HG02870 (cell line): ENCODE results near the gene UGT2A2.
"Not testable (repeated sequence)": the region's sequence is repeated elsewhere in the genome, so short reads cannot be mapped to it uniquely, and the experiment has no call there.

Source experiments
- ATAC-seq: cut with Tn5 transposase; IDR thresholded peaks from one replicate; pipeline ENCODE4 v1.9.1; 2021; ENCODE audit warnings: mild to moderate bottlenecking, moderate library complexity; ENCODE audit not compliant: unreplicated experiment

The UGT2A2 gene

DNA sequence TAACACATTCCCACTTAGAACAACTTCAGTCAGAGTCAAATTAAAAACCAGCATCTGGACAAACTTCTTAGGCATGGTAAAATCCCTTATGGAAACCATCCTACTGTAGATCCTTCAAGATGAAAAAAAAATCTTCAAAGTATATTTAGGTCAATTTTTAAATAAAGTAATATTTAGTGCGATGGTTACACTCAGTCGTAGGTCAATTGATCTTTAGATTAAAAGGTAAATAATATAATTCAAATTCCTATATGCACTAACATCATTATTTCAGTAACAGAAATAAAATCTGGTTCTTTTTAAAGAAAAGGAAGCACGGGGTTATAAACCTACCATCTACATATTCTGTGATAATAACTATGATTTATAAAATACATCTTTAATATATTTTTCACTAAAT, at the start of gene UGT2A2:
Gene UGT2A2 (minus strand): TSS at position 101 of the 400 bp plus-strand sequence. CDS start 2 bp downstream, at position 99.
- ATAC-seq, result no peak

DNA sequence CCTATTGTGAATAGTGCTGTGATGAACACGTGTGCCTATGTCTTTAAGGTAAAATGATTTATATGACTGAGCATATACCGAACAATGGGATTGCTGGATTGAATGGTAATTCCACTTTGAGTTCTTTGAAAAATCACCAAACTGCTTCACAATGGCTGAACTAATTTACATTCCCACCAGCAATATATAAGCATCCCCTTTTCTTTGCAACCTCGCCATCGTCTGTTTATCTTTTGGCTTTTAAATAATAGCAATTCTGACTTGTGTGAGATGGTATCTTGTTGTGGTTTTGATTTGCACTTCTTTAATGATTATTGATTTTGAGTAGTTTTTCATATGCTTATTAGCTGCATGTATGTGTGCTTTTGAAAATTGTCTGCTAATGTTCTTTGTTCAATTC, 45.4 kb upstream of the UGT2A2 start:
- no peak for ATAC-seq

DNA sequence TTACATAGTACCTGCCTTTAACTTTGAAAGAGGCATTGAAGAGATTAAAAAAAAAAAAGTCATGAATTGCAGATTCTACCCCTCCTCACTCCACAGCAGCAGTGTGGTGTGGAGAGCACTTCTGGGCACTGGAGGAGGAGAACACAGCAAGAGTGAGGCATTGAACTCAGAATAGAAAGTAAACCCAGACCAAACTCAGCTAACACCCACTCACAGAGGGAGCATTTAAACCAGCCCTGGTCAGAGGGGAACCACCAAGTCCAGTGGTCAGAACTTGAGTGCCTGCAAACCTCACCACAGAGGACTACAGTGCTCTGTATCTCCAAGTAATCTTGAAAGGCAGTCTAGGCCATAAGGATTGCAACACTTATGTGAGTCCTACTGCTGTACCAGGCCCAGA, 29.2 kb upstream of the UGT2A2 start:
- peak; percentile 51 for ATAC-seq

DNA sequence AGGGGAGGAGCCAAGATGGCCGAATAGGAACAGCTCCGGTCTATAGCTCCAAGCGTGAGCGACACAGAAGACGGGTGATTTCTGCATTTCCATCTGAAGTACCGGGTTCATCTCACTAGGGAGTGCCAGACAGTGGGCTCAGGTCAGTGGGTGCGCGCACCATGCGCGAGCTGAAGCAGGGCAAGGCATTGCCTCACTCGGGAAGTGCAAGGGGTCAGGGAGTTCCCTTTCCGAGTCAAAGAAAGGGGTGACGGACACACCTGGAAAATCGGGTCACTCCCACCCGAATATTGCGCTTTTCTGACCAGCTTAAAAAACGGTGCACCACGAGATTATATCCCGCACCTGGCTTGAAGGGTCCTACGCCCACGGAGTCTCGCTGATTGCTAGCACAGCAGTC, 24.6 kb upstream of the UGT2A2 start:
- not testable (repeated sequence) for ATAC-seq

DNA sequence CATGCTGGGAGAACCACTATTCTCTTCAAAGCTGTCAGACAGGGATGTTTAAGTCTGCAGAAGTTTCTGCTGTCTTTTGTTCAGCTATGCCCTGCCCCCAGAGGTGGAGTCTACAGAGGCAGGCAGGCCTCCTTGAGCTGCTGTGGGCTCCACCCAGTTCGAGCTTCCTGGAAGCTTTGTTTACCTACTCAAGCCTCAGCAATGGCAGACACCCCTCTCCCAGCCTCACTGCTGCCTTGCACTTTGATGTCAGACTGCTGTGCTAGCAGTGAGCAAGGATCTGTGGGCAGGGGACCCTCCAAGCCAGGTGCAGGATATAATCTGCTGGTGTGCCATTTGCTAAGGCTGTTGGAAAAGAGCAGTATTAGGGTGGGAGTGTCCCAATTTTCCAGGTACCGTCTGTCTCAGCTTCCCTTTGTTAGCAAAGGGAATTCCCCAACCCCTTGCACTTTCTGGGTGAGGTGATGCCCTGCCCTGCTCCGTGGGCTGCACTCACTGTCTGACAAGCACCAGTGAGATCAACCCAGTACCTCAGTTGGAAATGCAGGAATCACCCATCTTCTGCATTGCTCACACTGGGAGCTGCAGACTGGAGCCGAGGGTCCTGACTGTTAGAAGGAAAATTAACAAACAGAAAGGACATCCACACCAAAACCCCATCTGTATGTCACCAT, 21.8 kb upstream of the UGT2A2 start:
- not testable (repeated sequence) for ATAC-seq

DNA sequence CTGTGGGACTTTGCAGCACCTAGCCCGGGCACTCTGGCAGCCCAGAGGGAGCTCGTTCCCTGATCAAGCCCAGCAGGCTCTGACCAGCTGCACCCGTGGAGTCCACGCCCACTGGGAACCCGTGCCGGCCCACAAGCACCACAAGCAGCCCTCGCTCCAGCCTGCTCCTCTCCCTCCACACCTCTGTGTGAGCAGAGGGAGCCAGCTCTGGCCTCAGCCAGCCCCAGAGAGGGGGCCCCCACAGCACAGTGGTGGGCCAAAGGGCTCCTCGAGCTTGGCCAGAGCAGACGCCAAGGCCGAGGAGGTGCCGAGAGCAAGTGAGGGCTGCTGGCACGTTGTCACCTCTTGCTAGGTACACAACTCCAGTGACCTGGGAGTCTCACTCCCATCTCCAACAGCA, 18.7 kb upstream of the UGT2A2 start:
- ATAC-seq, result no peak

DNA sequence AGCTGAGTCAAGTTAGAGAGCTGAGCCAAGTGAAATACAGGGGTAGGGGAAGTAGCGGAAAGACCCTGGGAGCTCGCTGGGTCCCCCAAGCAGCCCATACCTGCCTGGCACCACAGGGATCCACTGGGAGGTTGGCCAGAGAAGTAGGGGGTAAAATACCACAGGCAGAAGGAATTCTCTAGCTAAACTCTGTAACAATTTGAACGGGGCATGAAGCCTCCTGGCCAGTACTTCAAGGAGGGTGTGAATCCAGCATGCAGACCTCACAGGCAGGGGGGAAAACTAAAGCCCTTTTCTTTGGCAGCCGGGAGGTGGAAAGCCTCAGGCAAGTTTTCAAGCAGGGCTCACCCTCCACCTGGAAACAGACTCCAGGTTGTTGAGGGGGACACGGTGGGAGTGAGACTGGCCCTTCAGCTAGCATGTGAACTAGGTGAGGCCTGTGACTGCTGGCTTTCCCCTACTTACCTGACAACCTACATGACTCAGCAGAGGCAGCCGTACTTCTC, 17.3 kb upstream of the UGT2A2 start:
- no peak for ATAC-seq

DNA sequence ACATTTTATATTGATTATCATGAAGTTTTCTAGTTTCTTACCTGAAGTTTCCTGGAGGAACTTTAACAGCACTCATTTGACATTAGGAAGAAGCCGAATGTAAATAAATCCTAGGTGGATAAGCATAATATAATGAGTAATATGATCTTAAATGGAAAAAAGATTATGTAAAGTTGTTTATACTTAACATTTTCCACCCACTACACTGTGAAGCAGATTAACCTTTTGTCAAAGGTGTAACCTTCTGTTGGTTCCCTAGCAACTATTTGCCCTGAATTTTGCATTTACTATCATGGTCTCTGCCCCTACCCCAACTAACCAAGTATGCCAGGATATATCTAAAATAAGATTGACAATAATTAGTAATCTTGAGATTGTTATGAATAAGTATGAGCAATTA, 13.7 kb upstream of the UGT2A2 start, which contains the start of gene UGT2A1:
Gene UGT2A1 (minus strand): TSS at position 101 of the 400 bp plus-strand sequence. CDS start 5,603 bp downstream, outside the sequence.
- ATAC-seq, result no peak

DNA sequence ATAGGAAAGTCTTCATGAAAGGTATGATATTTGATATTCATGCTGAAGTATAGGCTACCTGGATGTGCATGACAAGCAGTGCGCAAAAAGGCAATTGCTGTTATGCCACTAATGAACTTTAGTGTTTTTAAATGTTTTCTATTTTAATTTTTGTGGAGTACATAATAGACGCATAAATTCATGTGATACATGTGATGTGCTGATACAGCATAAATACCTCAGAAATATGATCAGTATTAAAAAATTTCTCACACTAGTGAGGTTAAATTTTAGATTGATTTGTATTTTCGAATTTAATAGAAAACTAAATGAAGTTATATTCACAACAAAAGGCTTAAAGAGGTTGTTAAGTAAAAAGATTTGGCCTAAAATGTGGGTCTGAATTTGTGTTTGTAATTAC, 11.4 kb upstream of the UGT2A2 start:
- no peak for ATAC-seq

DNA sequence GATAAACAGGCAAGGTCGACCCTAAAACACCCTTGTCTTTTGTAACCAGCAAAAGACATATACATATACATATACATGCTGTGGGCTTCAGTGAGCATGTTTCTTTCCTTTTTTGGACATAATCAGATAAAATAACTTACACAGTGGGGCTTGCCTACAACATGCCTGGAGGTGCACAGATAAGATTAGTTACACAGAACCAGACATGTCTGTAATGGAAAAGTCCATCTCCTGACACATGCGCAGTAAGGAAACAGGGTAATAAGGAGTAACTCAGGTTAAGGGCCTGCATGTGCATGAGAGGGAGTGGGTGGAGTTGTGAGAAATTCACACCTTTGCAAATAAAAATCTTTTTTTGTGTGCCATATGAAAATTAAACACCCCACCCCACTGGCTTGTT, 10.2 kb upstream of the UGT2A2 start:
- no peak for ATAC-seq

DNA sequence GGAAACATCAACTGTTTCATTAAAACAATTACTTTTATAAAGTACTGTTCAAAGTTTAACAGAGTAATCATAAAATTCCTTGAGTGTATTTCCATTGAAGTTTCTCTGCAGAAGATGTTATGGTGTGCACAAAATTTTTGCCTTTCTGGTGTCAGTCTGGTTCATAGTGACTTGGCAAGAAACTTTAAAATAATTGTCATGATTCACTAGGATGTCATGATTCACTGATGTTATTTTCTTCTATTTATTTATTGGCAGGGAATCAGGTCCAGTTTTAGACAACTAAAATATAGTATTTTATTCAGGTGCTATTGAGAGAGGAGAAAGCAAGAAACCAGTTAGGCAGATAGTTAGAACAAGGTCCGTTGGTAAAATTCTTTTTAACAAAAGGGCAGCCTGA, 9.8 kb upstream of the UGT2A2 start:
- ATAC-seq, result no peak

DNA sequence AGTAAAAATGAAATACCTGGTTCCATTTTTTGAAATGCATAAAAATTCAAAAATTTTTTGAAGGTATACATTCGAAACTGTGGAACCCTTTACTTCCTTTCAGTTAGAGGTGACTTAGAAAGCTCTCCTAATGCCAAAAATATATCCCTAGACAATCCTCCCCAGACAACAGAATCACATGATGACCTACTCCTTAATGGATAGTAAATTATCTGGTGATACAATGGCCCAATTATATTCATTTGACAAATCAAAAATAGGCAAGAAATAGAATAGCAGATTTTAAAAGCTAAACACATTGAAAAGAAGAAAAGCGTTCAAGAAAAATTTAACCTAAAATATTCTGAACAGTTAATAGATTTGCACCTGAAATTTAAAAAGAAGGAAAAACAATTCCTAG, 3.5 kb upstream of the UGT2A2 start:
- ATAC-seq, result no peak

DNA sequence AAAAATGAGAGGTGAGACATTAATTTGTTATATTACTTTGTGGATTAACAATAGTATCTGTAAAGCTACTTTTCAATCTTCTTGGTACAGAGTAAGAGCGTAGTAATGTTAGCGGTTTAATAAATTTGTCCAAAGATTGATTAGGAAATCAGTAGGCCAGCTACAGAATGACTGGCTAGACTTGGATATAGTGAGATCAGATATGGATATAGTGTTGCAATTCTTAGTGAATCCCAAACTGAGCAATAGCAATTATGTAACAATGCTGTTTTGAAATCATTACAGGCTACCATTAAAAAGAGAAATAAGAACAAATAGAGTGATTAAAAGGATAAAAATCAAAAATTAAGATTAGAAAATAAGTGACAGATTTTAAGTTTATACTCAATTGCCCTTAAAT, 847 bp upstream of the UGT2A2 start:
- no peak for ATAC-seq

DNA sequence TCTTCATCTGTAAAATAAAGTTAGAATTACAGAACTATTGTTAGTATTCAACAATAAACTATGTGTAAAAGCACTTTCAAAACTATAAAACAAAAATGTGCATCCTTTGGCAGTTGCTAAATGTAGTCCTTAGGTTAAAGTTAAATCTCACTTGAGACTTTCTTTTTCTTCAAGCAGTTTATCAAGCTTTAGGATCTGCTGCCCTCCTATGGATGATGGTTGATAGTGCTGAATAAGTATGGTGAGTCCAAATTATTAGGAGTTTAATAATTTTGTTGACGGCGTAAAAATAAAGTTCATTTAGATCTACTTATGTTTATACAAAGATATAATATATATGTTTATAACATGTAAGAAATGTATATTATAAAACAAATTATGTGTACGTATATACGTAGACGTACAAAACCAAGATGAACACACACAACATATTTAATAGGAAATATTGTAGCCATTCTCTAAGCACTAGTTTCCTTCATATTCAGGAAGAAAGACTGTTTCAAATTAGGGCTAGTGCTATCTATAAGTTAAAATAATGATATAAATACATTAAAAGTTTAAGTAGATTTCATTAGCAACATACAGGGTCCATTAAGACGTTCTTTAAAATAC, 22.3 kb downstream of the UGT2A2 start:
- no peak for ATAC-seq

DNA sequence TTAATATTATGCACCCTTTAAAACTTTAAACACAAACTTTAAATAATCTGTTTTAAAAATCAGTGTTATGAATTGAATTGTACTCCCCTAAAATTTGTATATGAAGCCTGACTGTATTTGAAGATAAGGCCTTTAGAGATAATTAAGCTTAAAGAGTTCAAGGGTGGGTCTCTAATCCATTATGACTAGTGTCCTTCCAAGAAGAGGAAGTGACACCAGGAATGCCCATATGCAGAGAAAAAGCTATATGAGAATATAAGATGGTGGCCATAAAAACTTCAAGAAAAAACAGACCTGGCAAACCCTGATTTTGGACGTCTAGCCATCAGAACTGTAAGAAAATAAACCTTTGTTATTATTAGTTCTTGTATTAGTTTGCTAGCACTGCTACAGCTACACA, 29.0 kb downstream of the UGT2A2 start:
- ATAC-seq, result no peak

DNA sequence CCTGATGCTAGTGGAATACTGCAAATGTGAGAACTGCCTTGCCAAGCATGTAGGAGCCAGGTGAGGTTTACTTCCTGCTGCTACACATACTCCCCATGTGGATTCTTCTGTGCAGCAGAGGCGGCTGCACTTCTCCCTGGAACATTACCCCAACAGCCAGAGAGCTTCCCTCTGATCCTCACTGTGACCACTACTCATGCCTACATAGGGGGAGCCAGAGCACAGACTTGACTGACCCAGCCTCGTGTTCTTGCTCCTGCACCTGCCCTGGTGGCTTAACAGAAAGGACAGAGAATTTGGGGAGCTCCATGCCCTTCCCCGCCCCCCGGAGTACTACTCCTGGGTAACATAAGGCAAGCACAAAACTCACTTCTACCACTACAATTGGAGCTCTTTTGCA, 38.4 kb downstream of the UGT2A2 start:
- no peak for ATAC-seq

DNA sequence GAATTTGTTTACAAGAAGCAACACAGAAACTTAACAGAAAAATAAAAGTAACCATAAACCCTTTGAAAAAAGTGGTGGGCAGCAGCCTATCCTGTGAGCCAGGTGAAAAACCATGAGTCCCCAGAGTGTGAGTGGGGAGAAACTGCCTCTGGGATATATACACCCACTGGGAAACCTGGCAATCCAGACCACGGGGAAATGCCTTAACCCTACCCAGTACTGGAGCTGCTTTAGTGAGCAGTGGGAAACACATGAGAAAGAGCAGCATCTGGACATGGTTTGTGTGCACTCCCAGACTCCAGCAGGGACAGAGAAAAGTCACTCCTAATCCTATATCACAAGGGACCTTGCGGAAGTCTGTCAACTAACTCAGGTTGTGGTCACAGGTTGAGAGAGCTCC, 39.4 kb downstream of the UGT2A2 start:
- ATAC-seq, result no peak

DNA sequence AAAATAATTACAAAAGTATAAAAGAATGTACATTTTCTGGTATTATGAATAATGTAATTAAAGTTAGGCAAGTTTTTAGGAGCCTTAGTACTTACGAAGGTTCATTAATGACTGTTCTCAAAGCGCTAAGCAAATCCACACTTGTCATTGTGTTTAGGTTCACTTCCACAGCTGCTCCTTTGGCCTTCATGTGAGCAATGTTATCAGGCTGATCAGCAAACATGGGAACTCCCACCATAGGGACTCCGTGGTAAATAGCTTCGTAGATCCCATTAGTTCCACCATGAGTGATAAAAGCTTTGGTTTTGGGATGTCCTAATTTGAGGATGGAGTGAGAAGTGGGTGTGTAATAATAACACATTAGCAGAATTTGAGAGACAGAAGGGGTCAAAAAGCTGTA, 45.1 kb downstream of the UGT2A2 start:
- ATAC-seq, result no peak

DNA sequence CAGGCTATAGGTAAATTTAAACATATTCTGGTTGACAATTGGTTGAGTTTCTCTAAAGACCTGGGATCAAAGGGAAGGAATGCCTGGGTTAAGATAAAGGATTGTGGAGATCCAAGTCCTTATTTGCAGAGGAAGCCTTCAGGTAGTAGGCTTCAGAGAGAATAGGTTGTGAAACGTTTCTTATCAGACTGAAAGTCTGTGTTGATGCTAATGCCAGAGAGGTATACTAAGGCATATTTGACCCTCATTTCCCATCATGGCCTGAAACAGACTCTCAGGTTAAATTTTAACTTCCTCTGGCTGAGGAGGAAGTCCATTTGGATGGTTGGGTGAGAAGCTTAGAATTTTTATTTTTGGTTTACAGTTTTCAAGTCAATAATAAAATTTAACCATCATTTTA, 48.1 kb downstream of the UGT2A2 start:
- no peak for ATAC-seq

DNA sequence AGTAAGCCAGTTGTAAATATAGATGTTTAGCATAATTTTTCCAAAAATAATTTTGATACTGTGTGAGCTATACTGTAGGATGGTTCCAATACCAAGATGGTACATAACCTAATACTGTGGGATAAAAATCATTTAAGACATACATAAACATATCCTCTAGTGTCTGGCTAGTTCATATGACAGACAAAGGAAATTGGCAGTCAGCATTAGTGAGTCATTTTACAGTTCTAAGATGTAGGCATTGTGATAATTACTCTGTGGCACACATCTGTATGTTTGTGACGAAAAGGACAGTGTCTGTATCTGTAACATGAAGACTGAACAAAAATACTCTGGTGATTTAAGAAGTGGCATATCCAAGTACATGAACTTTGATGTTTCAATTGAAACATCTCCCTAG, 49.6 kb downstream of the UGT2A2 start:
- ATAC-seq, result no peak

DNA sequence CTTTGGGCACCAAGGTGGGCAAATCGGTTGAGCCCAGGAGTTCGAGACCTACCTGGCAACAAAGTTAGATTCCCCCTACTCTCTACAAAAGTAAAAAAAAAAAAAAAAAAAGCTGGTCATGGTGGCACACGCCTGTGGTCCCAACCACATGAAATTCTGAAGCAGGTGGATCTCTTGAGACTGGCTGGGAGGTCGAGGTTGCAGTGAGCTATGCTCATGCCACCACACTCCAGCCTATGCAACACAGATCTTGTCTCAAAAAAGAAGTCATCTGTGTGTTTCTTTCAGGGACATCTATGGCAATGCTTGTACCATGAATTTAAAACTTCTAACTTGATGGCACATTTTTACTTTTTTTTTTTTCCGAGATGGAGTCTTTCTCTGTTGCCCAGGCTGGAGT, 55.3 kb downstream of the UGT2A2 start:
- ATAC-seq, result no peak

DNA sequence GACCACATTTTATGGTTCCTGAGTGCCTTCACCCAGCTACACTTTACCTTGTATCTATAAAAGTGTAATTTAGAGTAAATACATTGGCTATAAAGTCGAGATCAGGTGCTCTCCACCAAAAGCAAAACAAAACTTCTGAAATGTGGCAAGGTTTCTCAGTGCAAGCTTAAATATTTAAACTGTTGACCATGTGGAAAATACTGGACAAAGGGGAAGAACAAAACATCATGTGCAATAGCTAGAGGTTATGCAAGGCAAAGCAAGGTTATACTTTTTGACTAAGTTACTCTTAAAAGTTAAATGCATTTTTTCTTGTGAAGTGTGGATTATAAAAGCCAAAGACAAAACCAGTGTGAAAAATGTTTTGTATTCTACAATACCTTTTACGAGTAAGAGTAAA, 55.9 kb downstream of the UGT2A2 start:
- no peak for ATAC-seq

DNA sequence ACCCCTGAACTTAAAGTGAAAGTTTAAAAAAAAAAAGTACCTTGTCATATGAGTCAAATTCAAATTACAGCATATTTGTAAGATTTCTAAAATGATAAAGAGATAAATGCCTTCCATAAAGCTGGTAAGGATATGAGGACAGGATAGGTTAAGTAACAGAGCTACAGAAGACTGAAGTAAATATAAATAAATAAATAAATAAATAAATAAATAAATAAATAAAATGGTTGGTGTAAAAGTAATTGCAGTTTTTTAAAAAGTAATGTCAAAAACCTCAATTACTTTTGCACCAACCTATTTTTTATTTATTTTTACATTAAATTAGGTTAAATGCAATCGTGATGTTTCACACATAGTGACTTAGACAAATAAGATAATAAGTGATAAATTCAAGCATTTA, 62.2 kb downstream of the UGT2A2 start:
- no peak for ATAC-seq
